Measurements from ENCODE around the gene KLF15.

Gene KLF15

DNA sequence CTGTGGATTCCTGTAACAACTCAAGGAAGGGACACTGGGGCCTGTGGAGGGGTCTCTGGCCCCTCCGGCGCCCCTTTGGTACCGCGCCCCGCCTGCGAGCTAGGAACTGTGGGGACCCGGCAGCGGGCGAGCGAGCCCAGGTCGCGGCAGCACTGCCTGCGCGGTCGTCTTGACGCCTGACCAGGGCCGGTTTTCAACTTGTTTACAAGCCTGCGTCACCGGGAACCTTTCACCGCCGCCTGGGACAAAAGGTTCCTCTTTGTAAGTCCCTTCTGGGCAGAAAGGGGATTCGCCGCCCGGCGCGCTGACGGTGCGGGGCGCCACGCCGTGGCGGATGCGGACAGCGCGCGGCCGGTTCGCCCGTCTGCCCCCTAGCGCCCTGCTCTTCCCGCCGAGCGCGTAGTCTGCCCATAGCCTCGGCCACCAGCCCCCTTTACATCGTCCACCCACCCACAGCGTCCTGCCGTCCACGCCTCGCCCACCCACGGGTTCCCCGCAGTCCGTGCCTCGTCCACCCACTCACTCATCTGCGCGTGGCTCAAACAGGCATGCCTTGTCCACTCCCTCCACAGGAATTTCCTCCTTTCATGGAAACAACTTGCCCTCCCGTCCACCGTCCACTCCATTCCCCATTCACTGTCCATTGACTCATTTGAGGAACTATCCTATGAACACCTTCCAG is 32.0 kb upstream of the KLF15 start:
- peak; percentile 16 for DNase-seq

DNA sequence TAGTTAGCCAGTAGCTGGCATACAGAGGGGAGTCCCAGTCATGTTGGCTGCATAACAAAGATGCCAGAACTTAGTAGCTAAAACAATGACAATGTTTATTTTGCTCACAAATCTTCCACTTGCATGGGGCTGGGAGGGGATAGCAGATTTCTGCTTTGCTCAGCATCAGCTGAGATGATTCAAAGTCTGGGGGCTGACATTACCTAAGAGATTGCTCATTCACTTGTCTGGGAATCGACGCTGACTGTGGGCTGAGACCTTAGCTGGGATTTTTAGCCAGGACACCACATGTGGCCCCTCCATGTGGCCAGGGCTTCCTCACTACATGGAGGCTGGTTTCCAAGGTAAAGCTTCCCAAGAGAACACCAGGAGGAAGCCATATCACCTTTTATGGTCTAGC is 24.8 kb upstream of the KLF15 start:
- DNase-seq, result no peak

DNA sequence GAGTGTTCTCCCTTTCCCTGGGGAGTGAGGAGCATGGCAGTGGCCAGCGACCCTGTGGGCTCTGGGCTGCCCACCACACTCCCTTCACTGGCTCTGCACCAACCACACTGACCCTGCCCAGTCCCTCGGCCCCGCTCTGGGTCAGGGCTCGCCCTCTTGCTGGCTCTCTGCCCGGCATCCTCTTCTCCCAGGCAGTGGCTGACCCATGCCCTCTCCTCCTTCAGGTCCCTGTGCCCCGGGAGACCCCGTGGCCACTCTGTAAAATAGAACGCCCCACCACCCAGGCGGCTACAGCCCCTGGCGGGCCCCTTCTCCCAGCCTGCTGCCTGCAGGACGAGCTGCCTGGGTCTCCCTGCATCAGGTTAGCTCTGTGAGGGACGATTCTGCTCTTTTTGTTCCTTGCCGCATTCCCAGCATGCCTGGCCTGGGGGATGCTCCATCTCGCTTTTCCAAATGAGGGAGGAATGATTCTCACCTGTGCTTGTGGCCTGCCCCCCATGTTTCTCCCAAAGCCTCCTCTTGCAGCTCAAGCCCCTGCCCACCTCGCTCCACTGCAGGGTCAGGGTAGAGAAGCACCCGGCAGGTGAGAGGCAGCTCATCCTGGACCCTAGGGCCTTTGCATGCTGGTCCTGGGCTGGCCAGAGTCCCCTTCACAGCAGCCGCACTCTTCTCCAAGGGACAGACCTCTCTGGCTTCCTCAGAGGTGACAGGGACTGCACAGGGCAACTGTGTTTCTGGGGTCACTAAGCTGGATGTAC is 23.0 kb upstream of the KLF15 start:
- DNase-seq, result no peak

DNA sequence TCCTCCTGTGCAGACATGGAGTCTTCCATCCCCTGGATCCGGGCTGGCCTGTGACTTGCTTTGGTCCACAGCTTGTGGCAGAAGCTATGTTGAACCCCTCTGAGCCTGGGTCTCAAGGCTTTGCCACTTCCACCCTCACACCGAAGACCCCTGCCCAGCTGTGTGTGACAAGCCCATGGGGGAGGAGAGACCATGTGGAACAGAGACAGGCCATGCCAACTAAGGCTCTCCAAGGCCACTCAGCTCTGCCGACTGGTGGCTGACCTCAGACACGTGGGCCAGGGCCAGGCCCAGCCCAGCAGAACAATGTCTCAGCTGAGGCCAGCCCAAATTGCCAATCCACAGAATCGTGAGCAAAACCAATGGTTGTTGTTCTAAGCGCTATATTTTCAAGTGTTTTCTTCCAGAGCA is 21.1 kb upstream of the KLF15 start:
- no peak for DNase-seq

DNA sequence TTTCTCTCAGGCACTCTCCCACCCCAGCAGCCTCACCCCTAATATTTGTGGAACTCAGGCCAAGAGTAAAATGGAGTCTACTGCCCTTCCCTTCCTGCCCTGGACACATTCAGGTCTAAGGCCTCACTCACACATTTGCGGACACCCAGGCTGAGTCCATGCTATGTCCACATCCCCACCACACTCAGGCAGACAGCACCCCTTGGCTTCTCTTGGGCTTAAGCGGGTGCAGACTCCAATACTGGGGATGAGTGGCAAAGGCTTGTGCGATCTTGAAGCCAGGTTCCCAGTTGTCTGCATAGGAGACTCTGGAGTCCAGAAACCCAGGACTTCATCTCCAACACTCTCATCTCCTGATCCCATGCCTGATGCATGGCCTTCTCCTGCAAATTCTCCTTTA is 20.0 kb upstream of the KLF15 start:
- no peak for DNase-seq

DNA sequence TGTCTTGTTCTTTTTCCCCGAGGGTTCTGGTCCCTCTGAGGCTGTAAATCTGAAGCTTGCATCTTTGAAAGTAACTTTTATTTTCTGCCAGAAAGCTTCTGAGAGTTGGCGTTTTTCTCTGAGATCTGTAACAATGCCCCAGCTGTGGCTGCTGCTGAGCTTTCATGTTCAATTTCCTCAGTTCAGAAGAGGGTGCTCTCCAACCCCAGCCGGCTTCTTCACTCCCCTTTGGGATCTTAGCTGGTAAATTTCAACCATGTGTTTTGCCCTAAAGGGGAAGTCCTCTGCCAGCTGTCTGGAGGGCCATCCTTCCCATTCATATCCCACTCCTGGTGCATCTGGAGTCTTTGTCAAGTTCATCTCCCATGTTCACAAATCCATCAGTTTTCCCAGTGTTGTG is 19.2 kb upstream of the KLF15 start:
- DNase-seq, result no peak

DNA sequence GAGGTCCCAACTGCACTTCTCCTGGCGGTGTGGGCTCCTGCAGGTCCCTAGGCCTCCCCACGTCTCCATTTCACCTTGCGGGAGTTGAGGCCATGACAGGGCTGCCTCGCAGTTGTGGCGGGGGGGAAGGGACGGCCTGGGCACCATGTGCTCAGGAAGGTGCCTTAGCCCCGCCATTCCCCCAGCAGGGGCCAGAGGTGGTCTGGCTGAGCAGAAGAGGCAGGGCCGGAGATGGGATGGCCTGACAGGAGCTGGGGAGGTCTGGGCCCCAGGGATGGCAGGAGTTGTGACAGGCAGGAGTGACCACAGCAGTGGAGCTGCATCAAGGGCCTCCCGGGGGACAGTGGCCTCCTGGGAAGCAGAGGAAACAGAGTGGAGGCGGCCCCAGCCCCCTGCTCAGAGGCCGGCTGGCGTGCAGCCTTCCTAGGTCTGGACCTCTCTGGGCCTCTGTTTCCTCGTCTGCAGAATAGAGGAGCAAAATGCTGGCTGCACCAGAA is 18.7 kb upstream of the KLF15 start:
- no peak for DNase-seq

DNA sequence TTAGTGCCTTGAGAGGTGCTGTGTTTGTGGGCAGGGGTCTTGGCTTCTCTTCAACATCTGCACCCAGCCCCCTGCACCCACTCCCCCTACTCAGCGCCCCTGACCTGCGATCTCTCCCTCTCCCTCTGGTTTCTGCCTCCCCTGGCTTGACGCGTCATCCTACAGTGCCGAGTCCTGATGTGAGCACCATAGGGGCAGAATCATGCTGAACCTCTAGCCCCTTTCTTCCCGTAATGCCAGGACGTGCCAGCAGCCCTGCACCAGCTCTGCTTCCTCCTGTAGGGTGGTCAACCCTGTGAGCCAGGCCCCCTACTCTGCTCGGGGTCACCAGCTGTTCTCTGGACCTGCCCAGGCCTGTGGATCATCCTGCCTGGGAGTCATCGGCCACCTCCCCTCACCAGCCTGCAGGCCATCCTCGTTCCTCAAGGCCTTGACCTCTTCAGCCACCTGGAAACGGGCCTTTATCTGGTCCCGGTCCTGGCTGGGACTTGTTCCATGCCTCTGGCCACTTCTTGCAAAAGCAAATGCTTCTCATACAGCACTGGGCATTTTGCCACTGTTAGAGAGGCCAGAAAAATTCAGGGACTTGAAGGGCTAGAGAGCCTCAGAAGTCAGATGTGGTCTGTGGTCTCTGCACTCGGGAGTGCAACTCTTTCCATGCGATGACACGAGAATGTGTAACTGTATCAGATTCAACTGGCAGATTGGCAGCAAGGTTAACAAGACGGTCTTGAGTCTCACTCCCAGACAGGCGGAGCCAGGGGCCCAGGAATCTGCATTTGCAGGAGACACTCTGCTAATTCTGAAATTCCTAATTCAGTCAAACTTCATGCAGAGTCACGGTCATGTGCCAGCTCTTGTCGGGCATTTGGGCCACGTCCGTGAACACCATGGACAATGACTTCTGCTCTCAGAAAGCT is 16.7 kb upstream of the KLF15 start:
- DNase-seq, result no peak

DNA sequence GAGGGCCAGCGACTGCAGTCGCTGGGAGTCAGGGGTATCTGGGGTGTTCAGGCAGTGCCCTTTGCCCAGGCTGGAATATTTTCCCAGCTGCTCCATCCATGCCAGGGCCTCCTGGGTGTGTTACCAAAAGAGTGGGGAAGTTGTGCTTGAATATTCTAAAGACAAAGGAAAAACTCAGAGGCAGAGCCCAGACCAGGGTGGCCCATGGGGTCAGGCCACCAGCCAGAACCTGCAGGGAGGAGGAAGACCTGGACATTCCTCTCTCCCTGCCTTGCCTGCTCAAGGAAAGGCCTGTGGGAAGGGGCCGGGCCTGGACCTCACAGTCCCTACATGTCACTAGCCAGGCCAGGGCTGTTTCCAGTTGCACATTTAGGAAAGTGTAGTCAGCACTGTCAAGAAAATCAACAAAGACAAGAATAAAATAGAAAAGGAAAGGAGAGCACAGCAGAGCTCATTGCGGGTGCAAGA is 16.0 kb upstream of the KLF15 start:
- no peak for DNase-seq

DNA sequence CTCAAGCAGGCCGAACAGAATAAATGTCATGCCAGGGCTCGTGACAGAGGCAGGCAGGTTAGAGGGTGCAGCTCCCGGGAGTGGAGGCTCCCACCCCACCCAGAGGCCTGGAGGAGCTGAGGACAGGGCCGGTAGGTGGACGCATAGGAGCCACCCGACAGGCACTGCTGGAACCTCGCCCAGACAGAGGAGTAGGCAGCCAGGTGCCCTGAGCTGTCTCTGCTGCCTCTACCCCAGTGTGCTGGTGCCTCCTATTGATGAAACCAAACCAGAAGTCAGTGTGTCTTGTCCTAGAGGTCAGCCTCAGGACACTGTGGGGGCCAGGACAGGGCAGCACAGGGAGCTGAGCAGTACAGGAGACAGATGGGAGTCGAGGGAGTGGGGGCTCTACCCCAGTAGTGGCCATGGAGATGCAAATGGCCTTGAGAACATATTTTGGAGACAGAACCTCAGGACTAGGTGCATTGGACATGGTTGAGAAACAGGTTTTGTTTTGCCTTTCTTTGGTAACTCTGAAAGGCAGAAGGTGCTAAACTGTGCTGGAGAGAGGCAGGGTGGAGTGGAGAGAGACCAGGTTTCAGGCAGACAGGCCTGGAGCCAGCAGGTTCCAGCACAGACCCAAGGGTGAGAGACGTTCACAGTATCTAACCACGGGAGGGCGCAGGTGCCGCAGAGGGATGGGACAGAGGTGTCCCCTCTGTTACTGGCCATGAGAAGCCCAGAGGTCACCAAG is 15.4 kb upstream of the KLF15 start:
- no peak for DNase-seq

DNA sequence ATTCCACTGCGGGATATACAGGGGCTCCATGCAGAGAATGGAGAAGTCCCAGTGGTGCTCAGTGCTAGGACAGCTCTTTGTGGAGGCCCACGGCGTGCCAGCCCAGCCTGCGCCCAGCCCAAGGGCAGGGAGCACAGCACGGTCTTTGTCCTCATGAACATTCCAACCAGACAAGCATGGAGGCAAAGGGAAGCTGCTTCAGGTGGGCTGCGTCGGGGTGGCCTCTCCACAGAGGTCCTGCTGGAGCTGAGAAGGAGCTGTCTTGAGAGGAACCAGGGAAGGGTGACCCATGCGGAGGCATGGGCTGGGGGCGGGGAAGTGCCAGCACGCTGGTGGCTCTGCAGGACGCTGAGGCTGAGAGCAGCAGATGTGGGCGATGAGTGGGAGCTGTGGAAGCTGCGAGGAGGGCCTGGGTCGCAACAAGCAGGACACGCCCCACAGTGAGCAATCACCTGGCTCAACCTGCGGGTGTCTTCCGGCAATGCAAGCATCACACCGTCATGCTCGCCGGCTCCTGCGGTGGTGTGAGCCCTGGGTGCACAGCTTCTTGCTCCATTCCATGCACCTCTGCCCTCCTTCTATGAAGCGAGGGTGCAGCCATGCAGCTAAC is 14.0 kb upstream of the KLF15 start:
- DNase-seq, result no peak

DNA sequence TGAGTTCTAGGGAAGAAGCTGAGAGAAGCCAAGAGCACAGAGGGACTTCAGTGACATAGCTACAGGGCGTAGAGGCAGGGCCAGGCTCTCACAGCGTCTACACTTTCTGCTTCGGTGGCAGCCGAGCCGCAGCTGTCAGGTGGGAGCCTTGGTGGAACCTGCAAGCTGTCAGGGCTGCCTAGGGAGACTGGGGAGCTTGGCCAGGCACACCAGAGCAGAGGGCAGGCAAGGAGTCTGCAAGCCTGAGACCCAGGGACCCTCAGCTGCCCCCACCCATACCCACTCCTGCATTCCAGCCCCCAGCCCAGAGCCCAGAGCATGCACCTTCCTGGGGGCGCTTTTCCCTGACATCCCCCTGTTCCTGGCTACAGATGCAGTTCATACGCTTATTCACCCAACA is 13.4 kb upstream of the KLF15 start:
- no peak for DNase-seq

DNA sequence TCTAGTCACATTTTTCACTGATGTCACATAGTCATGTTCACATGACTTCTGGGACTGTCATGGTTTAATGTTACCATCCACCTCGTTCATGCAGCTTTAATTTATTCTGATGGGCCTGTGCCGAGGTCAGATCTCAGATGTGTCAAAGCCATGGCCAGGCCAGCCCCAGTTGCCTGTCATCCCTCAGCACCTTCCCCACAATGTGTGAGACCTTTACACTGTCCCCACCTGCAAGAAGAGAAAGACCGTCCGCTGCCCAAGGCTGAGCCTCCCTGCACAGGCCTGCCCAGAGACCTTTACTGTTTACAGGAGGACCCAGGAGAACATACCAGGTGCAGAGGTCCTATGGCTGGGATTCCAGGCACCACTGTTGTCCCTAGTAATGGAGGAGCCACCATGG is 12.8 kb upstream of the KLF15 start:
- DNase-seq, result no peak

DNA sequence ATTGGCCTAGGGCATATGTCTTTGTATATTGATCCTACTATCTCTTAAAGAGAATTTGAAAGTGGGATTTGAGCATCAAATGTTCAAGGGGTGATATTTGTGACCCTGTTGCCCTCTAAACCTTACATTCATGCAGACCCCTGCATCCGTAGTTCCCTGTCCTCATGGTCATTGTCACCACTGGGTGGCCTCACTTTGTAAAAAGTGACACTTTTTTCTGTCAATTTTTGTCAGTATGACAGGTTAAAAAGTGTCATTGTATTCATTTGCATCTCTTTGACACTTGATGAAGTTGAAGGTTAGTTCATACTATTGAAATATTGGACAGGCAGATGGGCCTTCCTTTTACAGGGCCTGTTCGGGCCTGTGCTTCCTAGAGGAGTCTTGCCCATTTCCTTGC is 12.3 kb upstream of the KLF15 start:
- DNase-seq, result no peak

DNA sequence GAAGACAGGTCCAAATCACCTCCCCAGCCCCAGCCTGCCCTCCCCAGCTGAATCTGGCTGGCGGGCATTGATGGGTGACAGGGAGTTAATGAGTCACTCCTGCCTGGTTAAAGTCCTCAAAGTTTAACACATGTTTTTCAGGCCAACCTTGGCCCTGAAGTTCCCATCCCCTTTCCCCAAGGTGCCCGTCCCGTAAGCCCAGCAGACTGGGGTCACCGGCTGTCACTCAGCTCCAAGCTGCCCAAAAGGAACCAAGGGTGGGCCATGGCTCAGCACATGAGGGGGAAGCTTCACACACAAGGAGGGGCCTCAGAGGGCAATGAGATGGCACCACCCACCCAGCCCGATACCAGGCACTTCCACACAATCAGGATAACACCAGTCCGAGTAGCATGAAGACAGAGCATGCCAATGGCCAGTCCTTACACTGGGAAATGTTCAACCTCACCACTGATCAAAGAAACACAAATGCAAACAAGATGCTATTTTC is 10.2 kb upstream of the KLF15 start:
- no peak for DNase-seq

DNA sequence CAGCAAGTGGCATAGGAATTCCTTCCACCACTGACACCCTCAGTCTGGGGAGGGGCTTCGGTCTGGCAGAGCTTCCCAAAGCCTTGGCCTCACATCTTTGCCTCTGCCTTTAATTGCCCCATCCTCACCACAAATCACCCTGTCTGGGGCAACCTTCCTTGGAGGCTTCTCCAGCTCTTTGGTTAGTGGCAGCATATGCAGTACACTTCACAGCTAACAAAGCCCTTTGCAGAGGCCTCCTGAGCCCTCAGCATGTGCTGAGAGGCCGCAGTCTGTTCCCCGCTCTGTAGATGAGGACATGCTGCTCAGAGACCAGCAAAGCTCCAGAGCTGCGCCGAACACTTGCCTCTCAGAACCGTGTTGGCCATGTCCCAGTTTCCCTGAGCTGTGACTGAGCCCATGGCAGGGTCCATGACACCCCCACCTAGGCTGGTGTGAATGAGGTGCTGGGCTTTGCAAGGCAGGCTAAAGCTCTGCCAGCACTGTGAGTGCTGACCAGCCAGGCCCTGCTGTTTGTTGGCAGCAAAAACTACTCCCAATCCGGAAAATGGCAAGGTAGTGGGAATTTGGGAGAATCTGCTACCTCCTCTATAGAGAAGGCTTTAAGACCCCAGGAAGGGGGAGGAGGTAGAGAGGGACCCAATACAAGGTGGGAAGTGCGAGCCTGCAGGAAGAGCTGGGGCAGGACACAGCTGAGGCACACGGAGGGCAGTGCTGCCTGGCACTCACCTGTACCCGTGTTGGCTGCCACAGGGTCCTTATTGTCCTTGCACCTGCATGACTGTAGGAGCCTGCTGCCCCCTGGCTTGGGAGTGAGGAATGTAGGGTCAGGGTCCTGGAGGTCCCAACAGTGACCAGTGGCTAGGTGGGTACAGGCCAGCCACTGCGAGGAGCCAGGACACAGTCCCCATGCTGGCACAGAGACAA is 8.4 kb upstream of the KLF15 start:
- no peak for DNase-seq

DNA sequence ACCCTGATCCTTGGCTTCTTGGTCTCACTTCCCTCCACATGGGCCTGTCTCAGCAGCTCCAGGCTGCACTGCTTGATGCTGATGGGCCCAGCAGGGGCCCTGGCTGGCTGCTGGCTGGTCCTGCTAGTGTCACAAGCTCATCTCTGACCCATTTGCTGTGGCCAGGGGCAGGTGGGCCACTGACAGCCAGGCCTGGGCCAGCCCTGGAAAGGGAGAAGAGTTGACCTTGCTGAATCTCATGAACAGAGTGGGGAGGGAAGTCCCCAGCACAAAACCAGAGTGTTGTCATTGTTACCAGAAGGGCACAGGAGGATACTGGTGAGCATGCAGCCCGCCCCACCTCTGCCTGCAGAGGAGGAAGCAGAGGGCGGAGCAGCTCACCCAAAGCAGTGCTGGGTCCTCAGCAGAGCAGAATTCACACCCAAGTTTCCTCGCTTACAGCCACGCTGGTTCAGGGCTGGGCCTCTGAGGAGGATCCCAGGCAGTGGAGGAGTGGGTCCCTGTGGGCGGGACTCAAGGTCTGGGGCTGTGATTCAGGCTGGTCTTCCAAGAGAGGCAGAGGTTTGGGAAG is 7.6 kb upstream of the KLF15 start:
- no peak for DNase-seq

DNA sequence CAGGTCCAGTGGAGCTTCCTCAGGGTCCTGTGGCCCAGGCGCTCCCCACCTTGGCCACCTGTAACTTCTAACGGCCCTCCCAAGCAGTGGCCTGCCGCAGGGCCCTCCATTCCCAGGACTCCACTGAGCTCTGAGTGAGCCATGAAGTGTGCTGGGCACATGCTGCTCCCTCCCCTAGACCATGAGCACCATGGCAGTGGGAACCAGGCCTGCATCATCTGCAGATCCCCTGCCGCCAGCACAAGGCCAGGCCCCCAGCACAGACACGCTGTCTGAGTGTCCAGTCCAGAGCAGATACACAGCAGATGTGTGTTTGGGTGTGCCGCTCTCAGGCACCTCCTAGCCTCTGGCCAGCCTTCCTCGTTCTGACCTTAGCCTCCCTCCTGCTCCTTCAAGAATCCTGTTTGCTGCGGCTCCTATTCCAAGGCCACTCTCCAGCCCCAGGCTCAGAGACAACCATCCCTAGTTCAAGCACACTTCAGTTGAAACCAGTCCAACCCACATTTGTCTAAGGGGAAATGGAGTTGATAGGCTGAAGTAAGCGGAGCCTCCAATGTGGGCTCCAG is 7.0 kb upstream of the KLF15 start:
- no peak for DNase-seq

DNA sequence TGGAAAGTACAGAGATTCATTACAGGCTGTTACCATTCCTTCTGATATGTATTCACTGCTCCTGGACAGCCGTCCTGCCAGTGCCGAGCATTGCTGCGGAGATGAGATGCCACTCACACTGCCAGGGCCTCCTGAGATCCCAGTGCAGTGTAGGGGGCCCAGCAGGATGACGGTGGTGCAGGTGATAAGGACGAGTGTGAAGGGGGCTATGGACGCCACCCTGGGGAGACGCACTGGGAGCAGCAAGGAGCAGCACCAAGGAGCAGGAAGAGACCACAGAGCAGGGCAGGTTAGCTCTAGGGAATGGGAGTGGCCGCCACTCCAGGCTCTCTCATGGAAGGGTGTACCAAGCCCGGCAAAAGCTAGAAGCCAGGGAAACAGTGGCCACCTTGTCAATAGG is 4.0 kb upstream of the KLF15 start:
- no peak for DNase-seq

DNA sequence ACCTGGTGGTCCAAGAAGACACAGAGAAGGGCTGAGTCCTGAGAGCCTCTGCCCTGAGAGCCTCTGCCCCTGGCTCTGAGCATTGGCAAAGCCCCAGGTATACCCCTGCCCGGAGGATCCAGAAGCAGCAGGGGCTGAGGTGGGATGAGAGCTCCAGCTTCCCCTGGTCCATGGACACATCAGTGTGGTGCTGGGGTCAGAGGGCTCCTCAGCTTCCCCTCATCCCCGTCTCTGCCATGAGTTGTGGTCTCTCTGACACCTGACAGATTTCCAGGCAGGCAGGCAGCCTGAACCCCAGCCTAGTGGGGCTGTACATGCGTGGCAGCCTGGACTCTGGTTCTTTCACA is 3.5 kb upstream of the KLF15 start:
- no peak for DNase-seq

Measured in NCI-H510A (cell line).